Neural progenitor cell (in vitro differentiated cells): ENCODE data around the gene PITPNC1.

ENCODE experiments used
- CTCF ChIP-seq: fragments of 200-600 bp; sonication (generic); IDR thresholded peaks from 2 replicates; pipeline ENCODE4 v1.5.1; 2017; ENCODE audit warnings: antibody characterized with exemption, mild to moderate bottlenecking
- EZH2 ChIP-seq: fragments of 200-600 bp; sonication (generic); IDR thresholded peaks from 2 replicates; pipeline ENCODE4 v1.6.1; 2017; ENCODE audit warnings: antibody characterized with exemption, mild to moderate bottlenecking, moderate library complexity
- EZH2phosphoT487 ChIP-seq: fragments of 200-600 bp; sonication (generic); IDR thresholded peaks from 2 replicates; pipeline ENCODE4 v1.6.1; 2017; ENCODE audit warnings: antibody characterized with exemption

- TF ChIP-seq EZH2 (no peak), CTCF (no peak), EZH2phosphoT487 (no peak)
These were observed 149.6 kb downstream of the PITPNC1 start for GRCh38 chr17:67526700-67527099.
